HG03039 (cell line): Measurements from ENCODE around the gene MDM4.
"Not testable (repeated sequence)": the region's sequence is repeated elsewhere in the genome, so short reads cannot be mapped to it uniquely, and the experiment has no call there.

Experiments
- ATAC-seq: cut with Tn5 transposase; IDR thresholded peaks from one replicate; pipeline ENCODE4 v1.9.1; 2021; ENCODE audit warnings: mild to moderate bottlenecking, moderate library complexity; ENCODE audit not compliant: unreplicated experiment

MDM4 gene

DNA sequence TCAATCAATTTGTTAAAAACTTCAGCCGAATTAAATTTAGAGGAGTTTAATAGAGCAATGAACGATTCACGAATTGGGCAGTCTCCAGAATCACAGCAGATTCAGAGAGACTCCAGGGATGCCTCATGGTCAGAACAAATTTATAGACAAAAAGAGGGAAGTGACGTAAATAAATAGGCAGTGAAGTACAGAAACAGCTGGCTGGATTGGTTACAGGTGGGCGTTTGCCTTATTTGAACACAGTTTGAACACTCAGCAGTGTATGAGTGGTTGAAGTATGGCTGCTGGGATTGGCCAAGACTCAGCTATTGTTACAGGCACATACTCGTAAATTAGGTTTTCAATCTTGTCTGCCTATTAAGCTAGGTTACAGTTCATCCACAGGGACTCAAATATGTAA lies 43.8 kb downstream of the MDM4 start:
- not testable (repeated sequence) for ATAC-seq

DNA sequence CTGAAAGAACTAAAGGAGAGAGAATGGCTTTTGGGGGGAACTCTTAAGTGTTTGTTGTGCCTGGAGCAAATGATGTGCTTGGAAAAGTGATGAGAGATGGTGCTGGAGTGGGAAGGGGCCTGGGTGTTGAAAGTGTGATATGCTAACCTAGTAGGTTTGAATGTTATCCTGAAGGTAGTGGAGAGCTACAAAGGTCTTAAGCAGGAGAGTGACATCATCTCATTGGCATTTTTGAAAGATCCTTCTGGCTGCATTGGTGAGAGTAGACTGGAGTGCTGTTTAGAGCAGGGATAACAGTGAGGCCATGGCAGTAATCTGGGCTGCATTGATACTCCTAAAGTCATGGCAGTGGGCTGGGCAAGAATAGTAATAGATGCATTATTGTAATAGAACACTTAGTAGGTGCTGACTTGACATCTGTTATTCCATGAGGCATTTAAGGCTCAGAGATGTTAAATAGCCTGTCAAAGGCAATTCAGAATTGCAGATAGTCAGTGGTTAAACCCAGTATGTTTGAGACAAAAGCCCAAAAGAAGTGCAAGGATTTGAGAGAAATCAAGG lies 44.5 kb downstream of the MDM4 start:
- ATAC-seq = no peak

DNA sequence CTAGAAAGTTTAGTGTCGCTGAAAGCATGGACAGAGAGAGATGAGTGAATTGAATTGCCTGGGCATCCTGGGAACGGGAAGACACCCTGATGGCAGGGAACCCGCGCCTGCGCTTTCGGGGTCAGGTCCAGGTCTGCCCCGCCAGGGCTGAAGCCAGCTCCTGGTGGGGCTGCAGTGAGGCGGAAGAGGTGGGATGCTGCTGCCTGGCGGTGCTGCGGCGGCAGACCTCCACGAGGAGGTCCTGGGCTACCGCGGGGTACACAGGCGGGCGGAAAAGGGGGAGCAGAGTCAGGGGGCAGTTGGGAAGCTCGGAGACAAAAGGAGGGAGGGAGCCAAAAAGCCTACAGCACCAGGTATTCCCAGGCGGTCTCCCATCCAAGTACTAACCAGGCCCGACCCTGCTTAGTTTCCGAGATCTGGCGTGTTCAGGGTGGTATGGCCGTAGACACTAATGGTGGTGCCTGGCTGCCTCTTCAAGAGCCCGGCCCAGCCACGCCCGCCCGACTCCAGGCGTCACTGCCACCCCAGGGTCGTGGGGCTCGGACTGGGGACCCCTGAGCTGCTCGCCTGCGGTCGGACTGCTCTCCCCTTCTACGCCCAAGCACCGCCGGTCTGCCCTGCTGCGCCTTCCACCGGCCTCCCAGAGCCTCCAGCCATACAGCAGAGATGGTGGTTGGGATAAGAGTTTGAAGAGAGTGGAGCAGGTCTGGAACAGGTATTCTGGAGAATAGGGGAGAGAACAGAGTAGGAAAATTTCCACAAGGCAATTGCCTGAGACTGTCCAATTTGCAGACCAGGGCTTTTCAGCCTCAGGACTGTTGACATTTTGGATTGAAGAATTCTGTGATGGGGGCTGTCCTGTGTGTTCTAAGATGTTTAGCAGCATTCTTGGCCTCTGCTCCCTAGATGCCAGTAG lies 46.1 kb downstream of the MDM4 start:
- ATAC-seq = no peak

DNA sequence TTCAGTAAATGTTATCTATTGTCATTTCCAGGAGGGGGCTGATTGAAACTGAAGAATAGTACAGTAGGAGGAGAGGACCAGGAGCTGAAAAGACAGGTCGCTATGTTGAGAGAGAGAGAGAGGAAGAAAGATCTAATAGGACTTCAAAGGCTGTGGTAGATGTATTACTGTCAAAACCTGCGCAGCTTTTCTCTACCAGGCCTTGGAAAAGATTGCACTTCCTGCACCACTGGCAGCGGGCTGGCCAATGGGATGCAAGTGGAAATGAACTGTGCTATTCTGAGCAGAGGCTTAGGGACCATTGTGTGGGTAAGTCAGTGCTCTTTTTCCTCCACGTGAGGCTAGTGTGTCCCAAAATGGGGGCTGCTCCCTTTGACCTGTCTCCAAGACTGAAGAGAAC lies 47.1 kb downstream of the MDM4 start:
- no peak for ATAC-seq

DNA sequence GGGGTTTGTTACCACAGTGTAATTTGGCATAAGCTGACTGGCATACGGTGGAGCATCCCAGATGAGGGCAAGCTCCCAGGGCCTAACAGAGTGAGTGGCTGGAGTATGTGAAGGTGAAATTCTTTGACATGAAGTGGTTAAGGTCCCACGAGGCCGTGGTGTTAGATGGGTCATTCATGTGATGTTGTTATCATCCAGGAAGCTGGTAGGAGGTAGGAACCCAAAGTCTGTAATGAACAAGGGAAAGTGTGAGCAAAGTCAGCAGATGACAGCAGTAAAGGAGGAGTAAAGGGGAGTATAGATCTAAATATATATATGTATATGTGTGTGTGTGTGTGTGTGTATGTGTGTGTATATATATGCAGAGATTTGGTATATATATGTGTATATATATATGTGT lies 47.6 kb downstream of the MDM4 start:
- no peak for ATAC-seq

DNA sequence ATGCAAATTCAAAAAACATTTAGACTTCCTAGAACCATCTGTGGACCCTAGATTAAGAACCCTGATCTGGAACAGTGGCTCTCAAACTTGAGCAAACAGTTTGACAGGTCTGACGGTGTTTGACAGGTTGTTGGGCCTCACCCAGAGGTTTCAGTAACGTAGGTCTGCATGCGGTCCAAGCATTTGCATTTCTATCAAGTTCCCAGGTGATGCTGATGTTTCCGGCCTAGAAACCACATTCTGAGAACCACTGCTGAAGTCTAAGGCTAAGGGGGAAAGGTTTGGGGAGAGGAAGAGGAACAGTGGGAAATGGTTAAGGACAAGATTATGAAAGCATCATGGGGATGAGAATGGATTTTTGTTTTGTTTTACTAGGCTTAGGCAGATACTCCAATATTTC lies 48.6 kb downstream of the MDM4 start:
- ATAC-seq = peak; percentile 69

DNA sequence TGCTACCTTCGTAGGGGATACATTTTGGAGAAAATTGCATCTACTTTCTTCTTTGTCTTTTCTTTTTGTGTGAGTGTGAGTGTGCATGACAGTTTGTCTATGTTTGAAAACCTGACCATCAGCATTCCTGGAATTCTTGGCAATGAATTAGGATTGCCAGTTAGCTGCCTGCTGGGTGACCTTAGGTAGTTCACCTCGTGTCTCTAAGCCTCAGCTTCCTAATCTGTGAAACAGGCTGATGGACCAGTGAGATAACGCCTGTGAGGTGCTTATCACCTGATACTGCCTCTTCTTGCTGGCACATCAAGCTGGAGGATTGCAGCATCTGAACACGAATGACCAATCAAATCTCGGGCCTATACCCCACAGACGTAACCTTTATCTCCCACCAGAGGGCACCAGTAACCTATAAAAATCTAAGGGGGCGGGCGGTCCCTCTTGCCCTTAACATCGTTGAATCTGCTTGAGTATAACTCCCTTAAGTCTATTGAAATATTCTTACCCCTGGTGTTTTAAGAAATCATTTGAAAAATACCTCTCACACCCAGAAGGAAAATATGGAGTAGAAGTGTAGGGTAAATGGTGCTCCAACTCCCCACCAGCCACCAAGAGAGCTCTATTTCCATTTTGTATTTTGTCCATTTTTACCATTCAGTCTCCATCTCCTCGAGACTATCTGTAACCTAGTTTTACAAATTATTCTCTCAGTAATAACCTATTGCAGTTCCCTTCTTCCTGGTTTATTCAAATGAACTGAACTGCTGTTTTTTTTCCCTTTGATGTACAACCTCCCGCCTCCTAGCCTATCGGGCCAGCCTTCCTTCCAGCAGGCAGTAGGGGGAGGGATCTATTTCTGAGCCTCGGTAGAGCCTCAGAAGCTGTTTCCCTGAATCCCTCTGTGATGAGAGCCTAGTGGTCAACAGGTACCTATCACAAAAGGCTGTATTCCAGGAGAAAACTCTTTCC lies 49.7 kb downstream of the MDM4 start:
- no peak for ATAC-seq

DNA sequence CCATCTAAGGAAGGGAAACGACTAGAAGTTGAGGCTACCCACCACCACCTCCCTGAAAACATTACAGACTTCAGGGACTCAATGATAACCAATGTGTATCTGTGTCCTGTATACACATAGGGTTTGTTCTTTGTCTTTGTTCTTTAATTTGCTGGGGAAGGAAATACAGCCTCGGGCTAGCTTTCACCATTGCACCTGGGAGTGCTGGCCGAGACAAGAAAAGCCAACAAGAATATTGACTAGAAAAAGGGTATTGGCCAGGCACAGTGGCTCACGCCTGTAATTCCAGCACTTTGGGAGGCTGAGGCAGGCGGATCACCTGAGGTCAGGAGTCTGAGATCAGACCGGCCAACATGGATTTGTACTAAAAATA lies 50.4 kb downstream of the MDM4 start:
- no peak for ATAC-seq

DNA sequence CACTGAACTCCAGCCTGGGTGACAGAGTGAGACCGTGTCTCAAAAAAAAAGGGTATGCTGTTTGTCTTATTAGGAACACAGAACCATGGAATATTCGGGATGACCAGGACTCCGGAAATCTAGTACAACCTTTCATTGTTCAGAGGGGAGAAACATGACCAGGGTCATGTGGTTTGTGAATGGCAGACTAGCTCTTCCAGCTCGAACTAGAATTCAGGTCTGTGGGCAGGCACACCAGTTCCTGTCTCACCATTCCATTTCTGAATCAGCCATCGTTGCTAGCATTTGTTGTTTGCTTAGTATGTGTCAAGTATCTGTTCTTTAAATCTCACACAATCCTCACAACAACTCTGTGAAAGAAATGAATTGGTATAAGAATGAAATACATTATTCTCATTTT lies 50.9 kb downstream of the MDM4 start:
- ATAC-seq = no peak

DNA sequence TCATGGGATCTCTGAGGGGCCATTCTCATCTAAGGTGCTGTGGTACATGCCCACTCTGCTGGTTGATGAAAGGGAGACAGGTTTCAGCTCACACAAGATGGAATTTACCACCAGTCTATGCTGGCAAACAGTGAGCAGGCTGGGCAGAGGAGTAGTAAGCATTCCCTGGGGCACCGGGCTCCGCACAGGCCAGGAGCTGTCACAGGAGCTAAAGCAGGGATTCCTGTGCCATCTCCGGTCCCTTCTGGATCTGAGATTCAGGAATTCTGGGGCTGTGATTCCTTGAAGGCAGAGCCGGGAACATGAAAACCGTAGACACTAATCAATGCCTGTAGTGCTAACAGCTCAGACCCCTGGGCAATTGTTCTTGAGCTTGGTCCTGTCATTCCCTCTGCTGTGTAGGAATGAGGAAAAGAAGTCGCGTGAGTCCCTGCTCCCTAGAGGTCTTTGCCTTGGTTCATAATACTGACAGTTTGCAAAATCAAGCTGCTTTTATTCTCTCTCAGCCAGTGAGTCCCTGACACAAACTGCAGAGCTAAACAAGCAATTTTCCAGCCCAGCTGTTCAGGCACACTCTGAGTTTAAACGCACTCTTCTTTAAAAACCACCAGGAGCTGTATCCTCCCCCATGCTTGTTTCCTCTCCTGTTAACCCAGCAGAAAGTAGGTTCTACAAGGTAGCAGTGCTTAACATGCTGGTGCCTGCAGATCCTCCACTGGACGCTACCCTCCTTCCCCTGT lies 52.5 kb downstream of the MDM4 start:
- ATAC-seq = no peak

DNA sequence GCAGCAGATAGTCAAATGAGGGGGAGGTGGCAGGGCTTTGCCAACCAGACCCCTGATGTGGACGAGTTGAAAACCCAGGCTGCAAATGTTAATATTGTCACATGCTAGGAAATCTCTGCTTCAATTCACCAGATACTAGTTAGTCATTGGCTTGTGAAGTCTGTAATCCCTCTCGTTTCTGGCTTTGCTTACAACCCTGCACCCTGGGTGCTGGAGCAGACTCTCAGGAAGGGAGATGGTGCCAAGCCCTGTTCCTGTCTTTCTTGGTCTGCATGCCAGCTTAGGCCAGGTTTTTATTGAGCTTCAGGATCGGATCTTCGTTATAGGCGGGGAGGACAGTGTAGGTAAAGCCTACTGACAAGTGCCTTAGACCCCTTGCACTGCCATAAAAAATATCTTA lies 53.3 kb downstream of the MDM4 start:
- ATAC-seq = no peak

DNA sequence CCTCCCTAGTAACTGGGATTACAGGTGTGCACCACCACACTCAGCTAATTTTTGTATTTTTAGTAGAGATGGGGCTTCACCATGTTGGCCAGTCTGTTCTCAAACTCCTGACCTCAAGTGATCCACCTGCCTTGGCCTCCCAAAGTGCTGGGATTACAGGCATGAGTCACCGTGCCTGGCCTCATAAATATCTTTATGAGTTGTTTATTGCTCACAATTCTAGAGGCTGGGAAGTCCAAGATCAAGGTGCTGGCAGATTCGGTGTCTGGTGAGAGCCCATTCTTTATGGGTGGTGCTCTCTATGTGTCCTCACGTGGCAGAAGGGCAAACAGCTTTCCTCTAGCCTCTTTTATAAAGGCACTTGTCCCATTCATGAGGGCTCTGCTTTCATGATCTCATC lies 53.8 kb downstream of the MDM4 start:
- ATAC-seq = not testable (repeated sequence)

DNA sequence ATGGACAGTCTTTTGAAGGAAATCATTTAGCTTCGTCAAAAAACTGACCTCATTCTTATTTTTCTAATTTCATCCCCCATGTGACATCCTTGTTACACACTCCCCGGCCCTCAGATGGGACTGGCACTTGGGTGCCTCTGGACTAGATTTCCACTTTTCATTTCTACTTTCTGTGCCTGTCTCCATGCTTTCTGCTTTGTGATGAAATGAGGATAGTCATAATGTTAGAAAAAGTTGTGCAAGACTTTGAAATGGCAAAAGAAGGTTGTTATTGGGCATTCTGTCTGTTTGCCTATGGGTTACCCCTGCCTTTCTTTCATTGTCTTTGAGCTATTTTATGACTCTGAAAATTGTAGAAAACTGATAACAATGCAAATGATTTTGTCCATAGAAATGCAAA lies 54.9 kb downstream of the MDM4 start:
- no peak for ATAC-seq

DNA sequence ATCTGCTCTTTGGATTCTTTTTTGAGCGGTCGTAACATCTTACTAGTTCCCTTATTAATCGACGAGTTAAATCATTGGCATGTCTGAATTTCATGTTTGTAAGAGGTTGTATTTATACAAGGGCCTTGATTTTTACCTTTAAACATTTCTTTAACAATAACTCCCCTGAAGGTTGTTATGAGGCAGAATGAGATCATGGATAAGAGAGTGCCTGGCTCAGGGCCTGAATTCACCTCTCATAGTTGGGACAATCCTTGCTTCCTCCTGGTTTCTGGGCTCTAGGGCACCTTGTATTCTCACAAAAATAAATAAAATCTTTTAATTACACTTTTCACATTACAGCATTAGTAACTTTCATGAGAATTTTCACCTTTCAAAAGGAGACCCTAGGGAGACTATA lies 55.4 kb downstream of the MDM4 start:
- ATAC-seq = no peak

DNA sequence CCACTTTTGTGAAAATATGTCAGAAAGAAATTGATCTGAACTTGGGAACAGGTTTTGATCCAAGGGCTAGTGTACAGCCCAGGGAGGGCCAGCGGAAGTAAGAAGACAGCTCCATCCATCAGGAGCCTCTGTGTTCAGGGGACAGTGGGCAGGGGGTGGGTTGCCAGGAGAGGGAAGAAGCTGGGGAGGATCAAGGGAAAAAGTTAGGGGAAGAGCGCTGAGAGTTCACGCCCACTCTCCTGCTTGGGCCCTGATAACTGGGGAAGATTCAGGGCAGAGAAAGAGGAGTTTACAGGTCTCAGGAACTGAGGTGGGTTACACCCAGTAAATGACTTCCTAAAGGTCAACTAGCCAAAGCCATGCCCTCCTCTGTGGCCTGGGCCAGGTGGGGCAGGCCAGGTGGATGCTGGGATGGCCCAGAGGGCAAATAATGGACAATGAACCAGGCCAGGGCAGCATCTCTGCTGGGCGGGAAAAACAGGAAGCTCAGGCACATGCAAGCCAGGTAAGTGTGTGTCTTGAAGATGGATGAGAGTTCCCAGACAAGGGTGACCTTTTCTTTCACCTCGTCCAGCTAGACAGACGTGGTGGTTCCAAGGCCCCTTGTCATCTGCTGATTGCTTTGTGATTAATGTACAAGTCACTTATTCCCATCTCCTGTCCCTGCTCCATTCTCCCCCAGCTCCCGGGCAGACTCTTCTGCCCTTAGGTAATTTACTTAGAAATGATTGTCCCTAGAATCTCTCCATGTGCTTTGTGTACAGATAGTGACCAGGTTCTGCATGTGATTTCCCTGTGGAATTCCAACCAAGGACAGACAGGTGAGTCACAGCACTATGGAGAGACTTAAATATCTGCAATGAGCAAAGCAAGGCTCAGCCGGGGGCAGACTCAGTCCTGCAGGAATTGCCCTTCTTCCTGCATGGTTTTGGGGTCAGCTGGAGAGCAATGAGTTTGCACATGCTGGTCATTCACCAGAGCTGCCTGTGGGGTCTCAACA lies 57.0 kb downstream of the MDM4 start:
- ATAC-seq = no peak

DNA sequence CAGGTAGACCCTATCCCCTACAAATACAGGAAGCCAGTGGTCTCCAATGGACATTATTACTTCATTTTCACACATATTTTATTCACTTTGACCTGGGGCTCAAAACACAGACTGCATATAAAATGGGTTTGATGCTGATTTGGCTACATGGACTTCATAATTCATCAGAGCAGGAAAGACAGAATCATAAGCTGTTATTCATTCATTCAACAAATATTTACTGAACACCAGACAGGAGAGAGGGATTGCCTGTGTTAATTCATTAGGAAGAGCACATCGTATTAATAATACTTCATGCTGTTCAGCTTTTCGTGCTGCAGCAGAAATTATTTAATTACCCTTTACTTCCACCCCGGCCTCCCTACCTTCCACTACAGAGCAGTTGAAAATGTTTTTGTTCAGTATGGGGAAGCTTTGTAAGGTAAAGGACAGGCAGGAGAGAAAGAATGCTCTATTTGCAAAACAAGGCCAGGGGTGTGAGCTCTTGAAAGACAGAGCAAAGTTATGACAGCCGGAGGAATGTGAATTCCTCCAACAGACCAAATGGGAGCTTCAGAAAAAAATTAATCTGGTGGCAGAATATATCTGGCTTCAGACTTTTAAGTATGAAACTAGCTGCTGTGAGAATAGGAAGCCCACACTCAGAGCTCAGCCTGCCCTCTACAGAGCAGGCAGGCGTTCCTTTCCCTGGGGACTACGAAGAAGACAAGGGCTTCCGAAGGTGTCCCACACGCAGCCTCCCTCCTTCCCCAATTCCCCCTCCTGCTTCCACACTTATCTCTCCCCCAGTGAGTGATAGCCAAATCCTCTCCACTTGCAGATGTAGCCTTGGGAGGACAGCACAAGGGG lies 58.0 kb downstream of the MDM4 start:
- ATAC-seq = no peak

DNA sequence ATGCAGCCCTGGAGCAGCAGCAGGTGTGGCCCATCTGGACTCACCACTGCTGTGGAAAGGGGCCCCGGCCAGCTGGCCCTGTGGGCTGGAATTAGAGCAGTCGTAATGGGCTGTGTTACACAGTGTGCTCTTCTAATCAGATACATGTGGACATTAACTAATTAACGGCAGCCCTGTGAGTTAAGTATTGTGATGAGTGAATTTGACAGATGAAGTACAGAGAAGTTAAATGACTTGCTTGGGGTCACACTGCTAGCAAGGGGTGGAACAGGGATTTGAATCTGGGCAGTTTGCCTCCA lies 58.6 kb downstream of the MDM4 start:
- no peak for ATAC-seq

DNA sequence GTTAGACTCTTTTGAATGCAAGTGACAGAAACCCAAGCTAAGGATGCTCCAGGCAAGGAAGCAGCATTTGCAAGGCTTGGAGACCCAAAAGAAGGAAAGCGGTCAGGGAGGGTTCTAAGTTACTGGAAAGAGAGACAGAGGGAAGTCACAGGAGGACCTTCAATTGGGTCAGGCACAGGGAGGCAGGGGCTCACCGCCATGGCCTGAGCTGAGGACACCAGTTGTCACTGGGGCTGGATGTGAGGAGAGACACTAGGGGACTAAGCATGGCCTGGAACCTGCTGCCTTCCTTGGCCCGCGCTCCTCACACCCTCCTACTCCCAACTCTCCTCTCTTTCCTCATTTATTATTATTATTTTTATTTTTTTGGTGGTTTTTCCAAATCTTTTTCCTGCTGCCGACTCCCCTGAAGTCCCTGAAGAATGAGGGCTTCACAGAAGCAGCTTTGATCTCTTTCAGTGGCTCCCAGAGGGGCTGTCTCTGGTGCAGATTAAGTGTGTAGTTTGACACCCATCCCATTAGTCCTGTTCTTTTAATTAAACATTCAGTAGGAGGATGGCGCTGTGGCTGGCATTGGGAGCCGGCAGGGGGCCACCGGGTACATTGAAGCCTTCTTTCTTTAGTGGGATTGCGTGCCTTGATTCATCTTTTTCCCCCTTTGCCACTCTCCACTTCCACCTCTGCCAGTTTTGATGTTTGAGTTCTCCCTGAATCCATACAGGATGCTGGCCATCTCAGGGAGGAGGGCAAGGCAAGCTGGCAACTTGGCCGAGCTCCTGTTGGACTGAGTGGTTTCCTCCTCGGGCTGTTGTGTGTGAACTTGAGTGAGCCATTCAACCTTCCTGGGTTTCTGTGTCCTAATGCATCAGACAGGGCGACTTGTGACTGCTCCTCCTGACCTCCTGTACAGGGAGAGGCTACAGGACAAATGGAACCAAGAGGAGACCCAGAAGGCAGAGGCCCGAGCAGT lies 59.3 kb downstream of the MDM4 start:
- ATAC-seq = no peak
